GM18511 (cell line): ENCODE results near the gene DNASE1.

Experiments used
- ATAC-seq: cut with Tn5 transposase; IDR thresholded peaks from one replicate; pipeline ENCODE4 v1.9.1; 2021; ENCODE audit warnings: mild to moderate bottlenecking, moderate library complexity; ENCODE audit not compliant: unreplicated experiment

The DNASE1 gene

GRCh38 chr16:3694051-3694450 is 39.6 kb downstream of the DNASE1 start:
- no peak for ATAC-seq

- no peak for ATAC-seq
Observed at GRCh38 chr16:3695610-3696369, 41.3 kb downstream of the DNASE1 start.

- ATAC-seq = no peak
Observed at GRCh38 chr16:3696425-3697218, 42.1 kb downstream of the DNASE1 start.

- ATAC-seq = no peak
Observed at GRCh38 chr16:3698941-3699340, 44.5 kb downstream of the DNASE1 start.

GRCh38 chr16:3701531-3701930 is 47.0 kb downstream of the DNASE1 start:
- no peak for ATAC-seq

- no peak for ATAC-seq
Observed at GRCh38 chr16:3702082-3702481, 47.6 kb downstream of the DNASE1 start.

- ATAC-seq = no peak
Observed at GRCh38 chr16:3706253-3707012, 51.9 kb downstream of the DNASE1 start.
